ENCODE data around the gene PHC2. TPM values are rescaled to one million over a fixed set of nuclear protein-coding genes. Genes with fewer than 3 reads are reported as not detected.

The PHC2 gene
- total RNA-seq, 1 experiment from 2014 or later: 9.4 TPM

- H2BK5ac ChIP-seq (ENCODE audit: insufficient read length, low read length): no peak overlapping the region
- no peak overlapping the region for H2AFZ ChIP-seq (ENCODE audit: low read length)
- no peak overlapping the region for H3K56ac ChIP-seq (ENCODE audit: insufficient read length, low read depth, low read length)
- no peak overlapping the region for H4K8ac ChIP-seq (replicated peaks; ENCODE audit: insufficient read length, low read depth, low read length)
- no peaks in the 10 kb centered on the region for H3K27me3 ChIP-seq (ENCODE audit: insufficient read depth, low read length)
- H3K23ac ChIP-seq (ENCODE audit: insufficient read length, low read depth, low read length): no peak overlapping the region
- no peak overlapping the region for H3K4me2 ChIP-seq (ENCODE audit: insufficient read depth, insufficient read length, low read length)
- peaks cover 4% of the 10 kb centered on the region; the same call in 1 of the 2 replicates for H3K4me1 ChIP-seq (ENCODE audit: insufficient read depth, low read length)
- Mint-ChIP-seq H3K27me3 (ENCODE audit: low read depth) (no peaks in the 10 kb centered on the region), H3K27ac (no peak overlapping the region), H3K4me1 (peaks cover 19 to 20% of the 10 kb centered on the region in 2 experiments), H3K9me3 (no peaks in the 10 kb centered on the region), H3K4me3 (no peak overlapping the region), H3K36me3 (ENCODE audit: insufficient read depth in 1 of 3, low read depth in 3 of 3) (peaks cover 4 to 30% (median 25%) of the 10 kb centered on the region in 3 experiments)
- H2BK12ac ChIP-seq (ENCODE audit: insufficient read length, low read depth, low read length): no peak overlapping the region
- no peaks in the 10 kb centered on the region for H3K9me3 ChIP-seq (ENCODE audit: control insufficient read depth, low read depth, low read length)
- no peak overlapping the region for H2BK15ac ChIP-seq (ENCODE audit: low read depth, low read length)
- TF ChIP-seq, protein P1, sequence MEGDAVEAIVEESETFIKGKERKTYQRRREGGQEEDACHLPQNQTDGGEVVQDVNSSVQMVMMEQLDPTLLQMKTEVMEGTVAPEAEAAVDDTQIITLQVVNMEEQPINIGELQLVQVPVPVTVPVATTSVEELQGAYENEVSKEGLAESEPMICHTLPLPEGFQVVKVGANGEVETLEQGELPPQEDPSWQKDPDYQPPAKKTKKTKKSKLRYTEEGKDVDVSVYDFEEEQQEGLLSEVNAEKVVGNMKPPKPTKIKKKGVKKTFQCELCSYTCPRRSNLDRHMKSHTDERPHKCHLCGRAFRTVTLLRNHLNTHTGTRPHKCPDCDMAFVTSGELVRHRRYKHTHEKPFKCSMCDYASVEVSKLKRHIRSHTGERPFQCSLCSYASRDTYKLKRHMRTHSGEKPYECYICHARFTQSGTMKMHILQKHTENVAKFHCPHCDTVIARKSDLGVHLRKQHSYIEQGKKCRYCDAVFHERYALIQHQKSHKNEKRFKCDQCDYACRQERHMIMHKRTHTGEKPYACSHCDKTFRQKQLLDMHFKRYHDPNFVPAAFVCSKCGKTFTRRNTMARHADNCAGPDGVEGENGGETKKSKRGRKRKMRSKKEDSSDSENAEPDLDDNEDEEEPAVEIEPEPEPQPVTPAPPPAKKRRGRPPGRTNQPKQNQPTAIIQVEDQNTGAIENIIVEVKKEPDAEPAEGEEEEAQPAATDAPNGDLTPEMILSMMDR (conservative IDR thresholded peaks at IDR 0.05): no peak
- H3K4ac ChIP-seq (ENCODE audit: low read depth, low read length): no peak overlapping the region
- H3K9ac ChIP-seq (ENCODE audit: extremely low read depth, insufficient read length, low read length): no peak overlapping the region
- H3K14ac ChIP-seq (ENCODE audit: insufficient read depth, low read length): no peak overlapping the region
- no peaks in the 10 kb centered on the region for H4K20me1 ChIP-seq (ENCODE audit: control insufficient read depth, insufficient read depth, insufficient read length)
- no peak overlapping the region for H2BK20ac ChIP-seq (ENCODE audit: low read depth, low read length, poor library complexity, severe bottlenecking)
- no peak overlapping the region for H2AK5ac ChIP-seq (ENCODE audit: insufficient read length, low read length)
- H3K18ac ChIP-seq (ENCODE audit: insufficient read length, low read depth, low read length): no peak overlapping the region
- no peaks in the 10 kb centered on the region for H3K79me2 ChIP-seq (ENCODE audit: insufficient read depth, low read length)
- H3K79me1 ChIP-seq (ENCODE audit: insufficient read depth, low read depth, low read length, poor library complexity, severe bottlenecking): no peaks in the 10 kb centered on the region
- no peaks in the 10 kb centered on the region for H3K23me2 ChIP-seq (ENCODE audit: insufficient read length, low read depth, low read length, poor library complexity, severe bottlenecking)
- DNase-seq: no peak
- H4K5ac ChIP-seq (ENCODE audit: insufficient read length, low read depth, low read length): no peak overlapping the region
- no peak overlapping the region for H4K91ac ChIP-seq (ENCODE audit: insufficient read length, low read depth, low read length)
- WGBS (ENCODE audit: extremely low coverage, insufficient read length, low lambda C conversion rate): no CpG with 5 or more reads among the region's 45 CpGs
- H3T11ph ChIP-seq (ENCODE audit: low read length): no peak overlapping the region
- H2BK120ac ChIP-seq (ENCODE audit: low read depth, low read length, poor library complexity, severe bottlenecking): no peak overlapping the region
- no peak overlapping the region for H3K27ac ChIP-seq (ENCODE audit: insufficient read length, low read depth, low read length)
Measured at GRCh38 chr1:33275706-33276572, 155.0 kb downstream of the PHC2 start.

Measured in H9 (cell line).